Measurements from ENCODE around the gene SCCPDH.

The SCCPDH gene

GRCh38 chr1:246800356-246800755 lies 76.1 kb downstream of the SCCPDH start (continued):
- no peak for TF ChIP-seq ZBTB44 (tag by site-specific recombination; IDR thresholded peaks at IDR 0.05)
- TF ChIP-seq ZNF341 (tag by site-specific recombination; IDR thresholded peaks at IDR 0.05; ENCODE audit: low read depth) = no peak
- TF ChIP-seq ZNF19 (tag by site-specific recombination; IDR thresholded peaks at IDR 0.05; ENCODE audit: low read depth) = no peak

- no peak overlapping the region for H3K27ac ChIP-seq (ENCODE audit: extremely low read depth, low read depth, low read length)
- H3K4me3 ChIP-seq (ENCODE audit: low read depth, low read length) = no peak overlapping the region
- CTCF ChIA-PET = no interaction called here
- no peaks in the 10 kb centered on the region for H3K9me3 ChIP-seq (ENCODE audit: control insufficient read depth, insufficient read depth, low read depth, low read length)
- POLR2A ChIA-PET = no interaction called here
- no peak for TF ChIP-seq ZBTB21 (tag by site-specific recombination; IDR thresholded peaks at IDR 0.05)
- TF ChIP-seq ZNF560 (tag by site-specific recombination; IDR thresholded peaks at IDR 0.05; ENCODE audit: borderline replicate concordance) = no peak
- no peak for TF ChIP-seq SALL2 (tag by site-specific recombination; IDR thresholded peaks at IDR 0.05; ENCODE audit: borderline replicate concordance)
- no peak for TF ChIP-seq ZNF362 (tag by site-specific recombination; IDR thresholded peaks at IDR 0.05)
- TF ChIP-seq ZBTB8A (tag by site-specific recombination; IDR thresholded peaks at IDR 0.05) = no peak
- TF ChIP-seq ZNF202 (tag by site-specific recombination; IDR thresholded peaks at IDR 0.05; ENCODE audit: borderline replicate concordance) = no peak
- TF ChIP-seq ZBTB26 (tag by site-specific recombination; optimal IDR thresholded peaks at IDR 0.05) = no peak
- TF ChIP-seq ZNF600 (tag by site-specific recombination; IDR thresholded peaks at IDR 0.05) = no peak
- no peak for TF ChIP-seq ZNF10 (tag by site-specific recombination; IDR thresholded peaks at IDR 0.05)
- TF ChIP-seq SCRT2 (tag by site-specific recombination; IDR thresholded peaks at IDR 0.05) = no peak
- TF ChIP-seq OSR2 (tag by site-specific recombination; IDR thresholded peaks at IDR 0.05) = no peak
- no peak for TF ChIP-seq ZNF513 (tag by site-specific recombination; IDR thresholded peaks at IDR 0.05)
- no peak for TF ChIP-seq ZNF223 (tag by site-specific recombination; IDR thresholded peaks at IDR 0.05)
- no peaks in the 10 kb centered on the region for H3K4me1 ChIP-seq (ENCODE audit: control insufficient read depth, insufficient read depth, low read length)
- no peaks in the 10 kb centered on the region for H3K36me3 ChIP-seq (ENCODE audit: control insufficient read depth in 2 of 2, insufficient read depth in 1 of 2, low read length in 2 of 2)
Measured at GRCh38 chr1:246800756-246801155, 76.5 kb downstream of the SCCPDH start.

DNA sequence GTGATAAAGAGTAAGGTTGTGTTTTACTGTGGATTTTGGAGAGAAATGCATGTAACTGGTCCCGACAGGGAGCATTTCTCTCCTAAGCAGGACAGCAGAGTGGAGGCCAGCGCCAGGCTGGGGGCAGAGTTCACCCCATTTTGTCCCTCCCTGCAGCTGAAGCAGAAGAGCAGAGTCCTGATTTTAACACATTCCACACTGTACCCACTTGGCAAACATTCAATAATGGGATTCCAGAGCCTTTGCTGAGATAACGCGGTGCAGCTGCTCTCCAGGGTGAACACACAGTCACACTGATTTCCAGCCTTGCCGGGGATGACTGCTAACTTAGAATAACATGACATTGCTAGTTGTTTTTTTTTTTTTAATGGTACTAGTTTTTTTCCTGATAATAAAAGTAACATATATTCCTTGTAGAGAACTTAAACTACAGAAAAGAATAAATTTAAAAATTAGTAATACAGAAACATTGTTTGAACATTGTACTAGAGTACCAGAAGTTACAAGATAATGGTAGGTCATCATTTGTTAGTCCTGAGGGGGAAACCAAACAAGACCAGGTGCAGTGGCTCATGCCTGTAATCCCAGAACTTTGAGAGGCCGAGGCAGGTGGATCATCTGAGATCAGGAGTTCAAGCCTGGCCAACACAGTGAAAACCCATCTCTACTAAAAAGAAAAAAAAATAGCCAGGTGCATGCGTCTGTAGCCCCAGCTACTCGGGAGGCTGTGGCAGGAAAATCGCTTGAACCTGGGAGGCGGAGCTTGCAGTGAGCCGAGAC lies 77.2 kb downstream of the SCCPDH start:
- Histone ChIP-seq H3K27ac (ENCODE audit: extremely low read depth, low read depth, low read length) (no peak overlapping the region), H3K4me1 (ENCODE audit: control insufficient read depth, insufficient read depth, low read length) (no peaks in the 10 kb centered on the region), H3K36me3 (ENCODE audit: control insufficient read depth in 2 of 2, insufficient read depth in 1 of 2, low read length in 2 of 2) (no peaks in the 10 kb centered on the region), H3K4me3 (ENCODE audit: low read depth, low read length) (no peak overlapping the region), H3K9me3 (ENCODE audit: control insufficient read depth, insufficient read depth, low read depth, low read length) (no peaks in the 10 kb centered on the region)
- CTCF ChIA-PET = no interaction called here
- POLR2A ChIA-PET = no interaction called here
- TF ChIP-seq ZNF324 (tag by site-specific recombination; IDR thresholded peaks at IDR 0.05) = no peak
- TF ChIP-seq ZNF624 (tag by site-specific recombination; IDR thresholded peaks at IDR 0.05) = no peak
- TF ChIP-seq ZSCAN30 (tag by site-specific recombination; IDR thresholded peaks at IDR 0.05) = no peak
- no peak for TF ChIP-seq ZNF280C (tag by site-specific recombination; IDR thresholded peaks at IDR 0.05)
- TF ChIP-seq ZNF148 (tag by site-specific recombination; IDR thresholded peaks at IDR 0.05; ENCODE audit: borderline replicate concordance) = no peak
- no peak for TF ChIP-seq ZNF549 (tag by site-specific recombination; IDR thresholded peaks at IDR 0.05)

All from HEK293 (cell line).